Ishikawa (cell line): ENCODE results near the gene EFHD1.

Experiments used
- CEBPB ChIP-seq: IDR thresholded peaks from 2 replicates; pipeline ENCODE4 v1.6.1; 2012
- CREB1 ChIP-seq: IDR thresholded peaks from 2 replicates; pipeline ENCODE4 v1.6.1; 2012; ENCODE audit warnings: low read depth
- EGR1 ChIP-seq: IDR thresholded peaks from 2 replicates; pipeline ENCODE4 v1.6.1; 2012
- EP300 ChIP-seq: IDR thresholded peaks from 2 replicates; pipeline ENCODE4 v1.6.1; 2012; ENCODE audit warnings: borderline replicate concordance
- FOXM1 ChIP-seq: IDR thresholded peaks from 2 replicates; pipeline ENCODE4 v1.6.1; 2012; ENCODE audit warnings: low read depth, borderline replicate concordance
- NFIC ChIP-seq: IDR thresholded peaks from 2 replicates; pipeline ENCODE4 v1.6.1; 2012
- RAD21 ChIP-seq: IDR thresholded peaks from 2 replicates; pipeline ENCODE4 v1.6.1; 2012; ENCODE audit warnings: low read depth
- TAF1 ChIP-seq: IDR thresholded peaks from 2 replicates; pipeline ENCODE4 v1.6.1; 2012; ENCODE audit warnings: low read depth, mild to moderate bottlenecking
- TCF12 ChIP-seq: IDR thresholded peaks from 2 replicates; pipeline ENCODE4 v1.6.1; 2012; ENCODE audit warnings: low read depth
- TEAD4 ChIP-seq: IDR thresholded peaks from 2 replicates; pipeline ENCODE4 v1.6.1; 2012
- YY1 ChIP-seq: IDR thresholded peaks from 2 replicates; pipeline ENCODE4 v1.6.1; 2012; ENCODE audit warnings: low read depth
- ZBTB7A ChIP-seq: IDR thresholded peaks from 2 replicates; pipeline ENCODE4 v1.6.1; 2012; ENCODE audit warnings: low read depth
- TF ChIP-seq, protein P1 (sequence below): IDR thresholded peaks from 2 replicates; pipeline ENCODE4 v1.6.1; 2012
- TF ChIP-seq, protein P2 (sequence below): IDR thresholded peaks from 2 replicates; pipeline ENCODE4 v1.6.1; 2012
- TF ChIP-seq, protein P3 (sequence below): IDR thresholded peaks from 2 replicates; pipeline ENCODE4 v1.6.1; 2012; ENCODE audit warnings: low read depth, mild to moderate bottlenecking

EFHD1 gene, protein sequence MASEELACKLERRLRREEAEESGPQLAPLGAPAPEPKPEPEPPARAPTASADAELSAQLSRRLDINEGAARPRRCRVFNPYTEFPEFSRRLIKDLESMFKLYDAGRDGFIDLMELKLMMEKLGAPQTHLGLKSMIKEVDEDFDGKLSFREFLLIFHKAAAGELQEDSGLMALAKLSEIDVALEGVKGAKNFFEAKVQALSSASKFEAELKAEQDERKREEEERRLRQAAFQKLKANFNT

DNA sequence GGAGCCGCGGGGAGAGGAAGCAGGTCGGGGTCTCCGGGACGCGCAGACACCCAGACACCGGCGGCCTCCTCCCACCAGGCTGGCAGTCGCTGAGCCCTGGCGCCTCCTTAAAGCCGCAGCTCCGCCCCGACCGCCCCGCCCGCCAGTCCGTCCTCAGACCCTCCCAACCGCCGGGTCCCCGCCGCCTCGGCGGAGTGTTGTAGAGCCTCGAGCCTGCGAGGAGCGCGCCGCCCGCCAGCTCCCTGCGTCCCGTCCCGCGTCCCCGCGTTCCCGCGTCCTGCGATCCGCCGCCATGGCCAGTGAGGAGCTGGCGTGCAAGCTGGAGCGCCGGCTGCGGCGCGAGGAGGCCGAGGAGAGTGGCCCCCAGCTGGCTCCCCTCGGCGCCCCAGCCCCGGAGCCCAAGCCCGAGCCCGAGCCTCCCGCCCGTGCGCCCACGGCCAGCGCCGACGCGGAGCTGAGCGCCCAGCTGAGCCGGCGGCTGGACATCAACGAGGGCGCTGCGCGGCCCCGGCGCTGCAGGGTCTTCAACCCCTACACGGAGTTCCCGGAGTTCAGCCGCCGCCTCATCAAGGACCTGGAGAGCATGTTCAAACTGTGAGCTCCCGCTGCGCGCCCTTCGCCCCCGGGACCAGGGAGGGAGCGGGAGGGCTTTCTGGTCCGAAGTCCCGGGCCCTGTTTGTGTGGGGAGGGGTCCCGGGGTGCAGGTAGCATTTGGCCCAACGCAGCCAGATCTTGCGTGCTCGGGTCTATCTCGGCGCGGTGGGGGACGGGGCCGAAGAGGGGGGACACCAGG is at the start of gene EFHD1:
TSS of gene EFHD1 (plus strand) at position 192 of the 793 bp plus-strand sequence. CDS start at position 293, 101 bp downstream.
- TF ChIP-seq FOXM1: no peak
- no peak for TF ChIP-seq EP300
- TF ChIP-seq YY1: 0 out of 2 replicates have a peak, but pooled peaks have one; percentile 50
- peak; percentile 64; the same call in 1 of the 2 replicates for TF ChIP-seq TCF12
- TF ChIP-seq, protein P1, sequence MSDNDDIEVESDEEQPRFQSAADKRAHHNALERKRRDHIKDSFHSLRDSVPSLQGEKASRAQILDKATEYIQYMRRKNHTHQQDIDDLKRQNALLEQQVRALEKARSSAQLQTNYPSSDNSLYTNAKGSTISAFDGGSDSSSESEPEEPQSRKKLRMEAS: peak; percentile 99
- TF ChIP-seq TEAD4: 0 out of 2 replicates have a peak, but pooled peaks have one; percentile 31
- TF ChIP-seq ZBTB7A: peak; percentile 77
- TF ChIP-seq EGR1: no peak

DNA sequence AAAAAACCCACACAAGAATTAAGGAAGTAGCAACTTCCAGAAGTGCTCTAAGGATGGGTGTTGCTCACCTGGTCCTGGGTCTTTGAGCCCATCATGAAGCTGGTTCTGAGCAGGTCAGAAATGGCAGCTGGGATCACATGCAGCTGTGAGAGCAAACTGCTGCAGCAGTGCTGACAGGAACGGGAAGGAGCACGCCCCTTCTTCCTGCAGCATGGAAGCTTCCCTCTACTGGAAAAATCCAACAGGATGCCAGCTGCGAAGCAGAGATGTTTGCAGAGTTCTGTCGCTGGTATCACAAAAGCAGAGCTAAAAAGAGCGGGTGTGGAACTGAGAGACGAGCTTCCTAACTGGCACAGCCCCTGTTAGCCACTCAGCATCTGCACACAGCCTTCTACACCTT is 49.2 kb upstream of the EFHD1 start:
- TF ChIP-seq CREB1 (no peak), CEBPB (no peak), FOXM1 (no peak), TAF1 (no peak), RAD21 (no peak), TCF12 (no peak), EP300 (no peak), YY1 (no peak), TEAD4 (no peak)
- TF ChIP-seq, protein P1: no peak

DNA sequence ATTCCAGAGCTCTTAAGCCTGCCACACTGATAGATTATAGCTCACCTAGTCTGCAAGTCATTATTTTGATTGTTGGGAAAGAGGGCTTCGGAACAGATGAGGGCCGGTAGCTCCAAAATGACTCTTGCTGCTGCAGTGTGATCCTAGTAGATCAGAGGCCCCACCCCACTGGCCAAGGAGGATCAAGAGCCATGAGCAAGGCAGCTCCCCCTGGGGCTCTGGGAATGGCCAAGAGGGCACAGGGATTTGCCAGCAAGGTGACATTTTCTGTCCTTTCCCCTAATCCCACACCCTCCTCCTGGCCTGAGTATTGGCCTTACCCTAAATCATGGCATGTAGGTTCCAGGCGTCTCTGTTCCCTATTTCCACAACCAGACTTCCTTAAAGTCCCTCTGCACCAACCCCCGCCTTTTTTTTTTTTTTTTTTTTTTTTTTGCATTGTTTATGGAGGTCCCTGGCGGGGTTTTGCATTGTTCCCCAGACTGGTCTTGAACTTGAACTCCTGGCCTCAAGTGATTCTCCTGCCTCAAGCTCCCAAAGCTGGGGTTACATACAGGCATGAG is 46.4 kb upstream of the EFHD1 start:
- TF ChIP-seq TEAD4: no peak
- TF ChIP-seq, protein P2, sequence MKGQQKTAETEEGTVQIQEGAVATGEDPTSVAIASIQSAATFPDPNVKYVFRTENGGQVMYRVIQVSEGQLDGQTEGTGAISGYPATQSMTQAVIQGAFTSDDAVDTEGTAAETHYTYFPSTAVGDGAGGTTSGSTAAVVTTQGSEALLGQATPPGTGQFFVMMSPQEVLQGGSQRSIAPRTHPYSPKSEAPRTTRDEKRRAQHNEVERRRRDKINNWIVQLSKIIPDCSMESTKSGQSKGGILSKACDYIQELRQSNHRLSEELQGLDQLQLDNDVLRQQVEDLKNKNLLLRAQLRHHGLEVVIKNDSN: no peak
- TF ChIP-seq ZBTB7A: no peak
- no peak for TF ChIP-seq CEBPB
- no peak for TF ChIP-seq EP300
- TF ChIP-seq, protein P1: no peak
- no peak for TF ChIP-seq CREB1
- TF ChIP-seq NFIC: no peak
- TF ChIP-seq, protein P3, sequence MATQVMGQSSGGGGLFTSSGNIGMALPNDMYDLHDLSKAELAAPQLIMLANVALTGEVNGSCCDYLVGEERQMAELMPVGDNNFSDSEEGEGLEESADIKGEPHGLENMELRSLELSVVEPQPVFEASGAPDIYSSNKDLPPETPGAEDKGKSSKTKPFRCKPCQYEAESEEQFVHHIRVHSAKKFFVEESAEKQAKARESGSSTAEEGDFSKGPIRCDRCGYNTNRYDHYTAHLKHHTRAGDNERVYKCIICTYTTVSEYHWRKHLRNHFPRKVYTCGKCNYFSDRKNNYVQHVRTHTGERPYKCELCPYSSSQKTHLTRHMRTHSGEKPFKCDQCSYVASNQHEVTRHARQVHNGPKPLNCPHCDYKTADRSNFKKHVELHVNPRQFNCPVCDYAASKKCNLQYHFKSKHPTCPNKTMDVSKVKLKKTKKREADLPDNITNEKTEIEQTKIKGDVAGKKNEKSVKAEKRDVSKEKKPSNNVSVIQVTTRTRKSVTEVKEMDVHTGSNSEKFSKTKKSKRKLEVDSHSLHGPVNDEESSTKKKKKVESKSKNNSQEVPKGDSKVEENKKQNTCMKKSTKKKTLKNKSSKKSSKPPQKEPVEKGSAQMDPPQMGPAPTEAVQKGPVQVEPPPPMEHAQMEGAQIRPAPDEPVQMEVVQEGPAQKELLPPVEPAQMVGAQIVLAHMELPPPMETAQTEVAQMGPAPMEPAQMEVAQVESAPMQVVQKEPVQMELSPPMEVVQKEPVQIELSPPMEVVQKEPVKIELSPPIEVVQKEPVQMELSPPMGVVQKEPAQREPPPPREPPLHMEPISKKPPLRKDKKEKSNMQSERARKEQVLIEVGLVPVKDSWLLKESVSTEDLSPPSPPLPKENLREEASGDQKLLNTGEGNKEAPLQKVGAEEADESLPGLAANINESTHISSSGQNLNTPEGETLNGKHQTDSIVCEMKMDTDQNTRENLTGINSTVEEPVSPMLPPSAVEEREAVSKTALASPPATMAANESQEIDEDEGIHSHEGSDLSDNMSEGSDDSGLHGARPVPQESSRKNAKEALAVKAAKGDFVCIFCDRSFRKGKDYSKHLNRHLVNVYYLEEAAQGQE: no peak

DNA sequence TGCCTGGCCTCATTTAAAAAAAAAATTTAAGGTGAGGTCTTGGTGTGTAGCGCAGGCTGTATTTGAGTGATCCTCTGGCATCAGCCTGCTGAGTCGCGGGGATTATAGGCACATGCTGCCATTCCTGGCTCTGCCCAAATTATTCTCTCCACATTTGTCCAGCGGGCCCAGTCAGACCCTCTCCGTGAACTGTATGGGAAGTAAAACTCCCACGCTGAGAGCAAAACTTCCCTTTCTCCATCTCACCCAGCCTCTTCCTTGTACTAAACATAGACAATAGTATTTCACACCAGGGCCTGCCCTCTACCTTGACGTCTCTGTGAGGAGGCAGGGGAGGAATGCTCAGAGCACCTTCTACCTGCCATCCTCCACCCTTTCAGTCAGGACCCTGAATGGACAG is 45.9 kb upstream of the EFHD1 start:
- no peak for TF ChIP-seq TEAD4

DNA sequence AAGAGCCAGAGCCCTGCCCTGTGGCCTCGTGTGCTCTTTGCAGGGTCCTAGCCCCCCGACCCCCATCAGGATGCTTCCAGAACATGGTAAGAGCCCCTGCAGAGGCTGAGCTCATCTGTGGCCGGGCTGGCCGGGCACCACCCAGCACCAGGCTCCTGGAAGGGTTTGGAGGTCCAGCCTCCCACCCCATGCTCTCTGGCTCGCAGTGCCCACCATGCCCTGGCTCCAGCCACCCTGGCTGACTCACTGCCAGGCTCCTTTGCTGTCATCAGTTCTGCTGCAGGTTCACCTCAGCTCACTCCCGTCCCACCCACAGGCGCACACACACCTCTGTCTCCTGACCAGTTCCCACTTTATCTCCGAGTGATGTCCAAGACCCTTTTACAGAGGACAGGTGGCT is 45.4 kb upstream of the EFHD1 start:
- TF ChIP-seq FOXM1 (no peak), RAD21 (no peak), YY1 (no peak), EP300 (no peak), TEAD4 (no peak), CREB1 (no peak), CEBPB (no peak), TAF1 (no peak), EGR1 (no peak), NFIC (no peak), TCF12 (no peak), ZBTB7A (no peak)
- TF ChIP-seq, protein P3: no peak
- TF ChIP-seq, protein P2: no peak
- TF ChIP-seq, protein P1: no peak
